ENCODE measurements around the gene TUT4.

DNA sequence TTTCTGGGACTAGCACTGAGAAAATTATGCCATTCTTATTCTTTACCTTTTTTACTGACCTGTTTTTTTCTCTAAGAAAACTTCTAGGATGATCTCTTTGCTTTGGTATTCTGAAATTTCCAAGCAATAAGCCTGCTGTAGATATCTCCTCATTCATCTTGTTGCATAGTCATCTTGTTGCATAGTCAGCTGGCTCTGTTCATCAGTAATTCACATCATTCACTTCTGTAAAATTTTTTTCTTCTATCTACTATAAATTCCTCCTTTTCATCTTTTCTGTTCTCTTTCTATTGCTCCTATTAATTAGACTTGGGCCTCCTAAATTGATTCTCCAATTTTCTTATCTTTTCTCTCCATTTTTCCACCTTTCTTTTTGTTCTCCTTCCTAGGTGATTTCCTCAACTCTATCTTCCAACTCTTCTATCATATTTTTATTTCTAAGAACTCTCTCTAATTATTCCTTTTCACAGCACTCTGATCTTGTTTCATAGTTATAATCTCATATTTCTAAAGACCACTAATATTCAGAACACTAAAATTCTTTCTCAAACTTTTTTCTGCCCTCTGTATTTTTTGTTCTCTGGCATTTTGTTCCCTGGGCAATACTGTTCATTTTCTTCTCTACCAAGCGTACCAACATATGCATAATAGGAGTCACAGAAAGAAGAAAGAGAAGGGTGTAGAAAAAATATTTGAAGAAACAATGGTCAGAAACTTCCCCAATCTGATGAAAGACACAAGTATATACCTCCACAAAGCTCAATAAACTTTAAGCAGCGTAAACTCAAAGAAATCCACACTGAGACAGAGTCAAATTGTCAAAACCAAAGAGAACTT, 17.7 kb downstream of the TUT4 start:
- TF ChIP-seq, protein P1, sequence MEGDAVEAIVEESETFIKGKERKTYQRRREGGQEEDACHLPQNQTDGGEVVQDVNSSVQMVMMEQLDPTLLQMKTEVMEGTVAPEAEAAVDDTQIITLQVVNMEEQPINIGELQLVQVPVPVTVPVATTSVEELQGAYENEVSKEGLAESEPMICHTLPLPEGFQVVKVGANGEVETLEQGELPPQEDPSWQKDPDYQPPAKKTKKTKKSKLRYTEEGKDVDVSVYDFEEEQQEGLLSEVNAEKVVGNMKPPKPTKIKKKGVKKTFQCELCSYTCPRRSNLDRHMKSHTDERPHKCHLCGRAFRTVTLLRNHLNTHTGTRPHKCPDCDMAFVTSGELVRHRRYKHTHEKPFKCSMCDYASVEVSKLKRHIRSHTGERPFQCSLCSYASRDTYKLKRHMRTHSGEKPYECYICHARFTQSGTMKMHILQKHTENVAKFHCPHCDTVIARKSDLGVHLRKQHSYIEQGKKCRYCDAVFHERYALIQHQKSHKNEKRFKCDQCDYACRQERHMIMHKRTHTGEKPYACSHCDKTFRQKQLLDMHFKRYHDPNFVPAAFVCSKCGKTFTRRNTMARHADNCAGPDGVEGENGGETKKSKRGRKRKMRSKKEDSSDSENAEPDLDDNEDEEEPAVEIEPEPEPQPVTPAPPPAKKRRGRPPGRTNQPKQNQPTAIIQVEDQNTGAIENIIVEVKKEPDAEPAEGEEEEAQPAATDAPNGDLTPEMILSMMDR (IDR thresholded peaks at IDR 0.05) = no peak
- TF ChIP-seq POLR2A (IDR thresholded peaks at IDR 0.05) = no peak
- no peak for TF ChIP-seq EP300 (IDR thresholded peaks at IDR 0.05)
- TF ChIP-seq POLR2AphosphoS5 (IDR thresholded peaks at IDR 0.05) = no peak
